C4-2B (cell line): ENCODE results near the gene AQP10.

Experiments
- H3K27ac ChIP-seq: fragments of 450-650 bp; 2 replicates; pipeline ENCODE4 v1.5.1; 2017
- CTCF ChIP-seq: fragments of 450-650 bp; conservative IDR thresholded peaks from 2 replicates; pipeline ENCODE4 v1.5.1; 2017; ENCODE audit warnings: mild to moderate bottlenecking
- ZFX ChIP-seq: fragments of 450-650 bp; IDR thresholded peaks from 2 replicates; pipeline ENCODE4 v1.6.1; 2017

The AQP10 gene

GRCh38 chr1:154344977-154345837 is 24.3 kb downstream of the AQP10 start:
- TF ChIP-seq CTCF (peak; percentile 92), ZFX (no peak)
- H3K27ac ChIP-seq, result no peak overlapping the region

DNA sequence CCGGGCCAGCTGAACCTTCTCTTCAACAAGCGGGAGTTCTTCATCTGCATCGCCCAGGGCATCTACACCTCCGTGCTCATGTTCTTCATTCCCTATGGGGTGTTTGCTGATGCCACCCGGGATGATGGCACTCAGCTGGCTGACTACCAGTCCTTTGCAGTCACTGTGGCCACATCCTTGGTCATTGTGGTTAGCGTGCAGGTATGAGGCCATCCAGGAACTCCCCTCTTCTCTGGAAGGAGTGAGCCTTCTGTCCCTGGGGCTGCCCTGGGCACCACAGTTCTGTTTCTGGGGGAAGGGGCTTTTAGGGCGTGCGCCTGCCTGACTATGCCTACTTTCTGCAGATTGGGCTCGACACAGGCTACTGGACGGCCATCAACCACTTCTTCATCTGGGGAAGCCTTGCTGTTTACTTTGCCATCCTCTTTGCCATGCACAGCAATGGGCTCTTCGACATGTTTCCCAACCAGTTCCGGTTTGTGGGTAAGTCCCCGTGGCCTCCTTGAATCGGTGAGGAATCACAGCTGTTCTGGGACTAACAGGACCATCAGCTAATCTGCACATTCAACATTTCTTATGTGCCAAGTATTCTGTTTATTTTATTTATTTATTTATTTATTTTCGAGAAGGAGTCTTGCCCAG is 25.5 kb downstream of the AQP10 start:
- TF ChIP-seq ZFX (no peak), CTCF (no peak)
- no peak overlapping the region for H3K27ac ChIP-seq

- TF ChIP-seq CTCF (no peak), ZFX (no peak)
- H3K27ac ChIP-seq, result no peak overlapping the region
Observed at GRCh38 chr1:154347961-154348360, 27.1 kb downstream of the AQP10 start.

- H3K27ac ChIP-seq, result peak overlapping the region; percentile 4; the same call in 1 of the 2 replicates
- TF ChIP-seq CTCF (no peak), ZFX (no peak)
Observed at GRCh38 chr1:154348429-154349076, 27.7 kb downstream of the AQP10 start.

- no peak for TF ChIP-seq CTCF
- TF ChIP-seq ZFX, result no peak
- peak overlapping the region; percentile 4 for H3K27ac ChIP-seq
Observed at GRCh38 chr1:154349121-154349520, 28.2 kb downstream of the AQP10 start.

DNA sequence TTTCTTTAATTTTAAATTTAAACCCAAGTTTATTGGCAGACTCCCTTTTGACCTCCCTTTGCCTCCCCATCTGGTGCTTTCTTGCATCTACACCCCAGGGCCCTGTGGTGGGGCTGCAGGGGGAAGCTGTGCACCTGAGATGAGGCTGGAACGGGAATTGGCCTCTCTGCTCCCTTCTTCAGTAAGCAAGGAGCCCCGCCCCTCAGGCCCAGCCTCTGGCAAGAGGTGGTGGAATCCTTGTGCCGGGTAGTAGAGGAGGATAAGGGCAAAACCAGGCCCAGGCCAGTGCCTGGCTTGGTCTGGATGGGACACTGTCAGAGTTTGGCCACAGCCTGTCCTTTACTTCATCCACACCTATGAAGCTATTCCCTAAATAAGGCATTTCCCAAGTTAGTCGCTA is 29.5 kb downstream of the AQP10 start:
- H3K27ac ChIP-seq, result peak overlapping the region; percentile 6; the same call in 1 of the 2 replicates
- no peak for TF ChIP-seq CTCF
